Neural cell (in vitro differentiated cells): ENCODE measurements around the gene CLASP1.

Experiments used
- CTCF ChIP-seq: fragments of 450-650 bp; IDR thresholded peaks from 2 replicates; pipeline ENCODE4 v1.5.1; 2014; ENCODE audit warnings: antibody characterized with exemption, mild to moderate bottlenecking, moderate library complexity; ENCODE audit not compliant: poor library complexity, severe bottlenecking
- EZH2 ChIP-seq: fragments of 200-600, 300-800 bp; shearing (Covaris generic), sonication (generic); IDR thresholded peaks from 2 replicates; pipeline ENCODE4 v1.6.1; 2014; ENCODE audit warnings: antibody characterized with exemption, low read length, borderline replicate concordance, mild to moderate bottlenecking; ENCODE audit not compliant: insufficient read depth, poor library complexity, severe bottlenecking
- POLR2AphosphoS5 ChIP-seq: IDR thresholded peaks from 2 replicates; pipeline ENCODE4 v1.6.1; 2012
- RAD21 ChIP-seq: fragments of 450-650 bp; conservative IDR thresholded peaks from 2 replicates; pipeline ENCODE4 v1.6.1; 2014; ENCODE audit warnings: antibody characterized with exemption, mild to moderate bottlenecking, moderate library complexity
- TAF1 ChIP-seq: IDR thresholded peaks from 2 replicates; pipeline ENCODE4 v1.6.1; 2012; ENCODE audit warnings: low read depth
- TF ChIP-seq, protein P1 (sequence below): IDR thresholded peaks from 2 replicates; pipeline ENCODE4 v1.6.1; 2012; ENCODE audit warnings: borderline replicate concordance

GRCh38 chr2:121688820-121689219 is 39.6 kb upstream of the CLASP1 start:
- TF ChIP-seq CTCF (no peak), RAD21 (no peak), EZH2 (no peak), POLR2AphosphoS5 (no peak), TAF1 (no peak)
- TF ChIP-seq, protein P1, sequence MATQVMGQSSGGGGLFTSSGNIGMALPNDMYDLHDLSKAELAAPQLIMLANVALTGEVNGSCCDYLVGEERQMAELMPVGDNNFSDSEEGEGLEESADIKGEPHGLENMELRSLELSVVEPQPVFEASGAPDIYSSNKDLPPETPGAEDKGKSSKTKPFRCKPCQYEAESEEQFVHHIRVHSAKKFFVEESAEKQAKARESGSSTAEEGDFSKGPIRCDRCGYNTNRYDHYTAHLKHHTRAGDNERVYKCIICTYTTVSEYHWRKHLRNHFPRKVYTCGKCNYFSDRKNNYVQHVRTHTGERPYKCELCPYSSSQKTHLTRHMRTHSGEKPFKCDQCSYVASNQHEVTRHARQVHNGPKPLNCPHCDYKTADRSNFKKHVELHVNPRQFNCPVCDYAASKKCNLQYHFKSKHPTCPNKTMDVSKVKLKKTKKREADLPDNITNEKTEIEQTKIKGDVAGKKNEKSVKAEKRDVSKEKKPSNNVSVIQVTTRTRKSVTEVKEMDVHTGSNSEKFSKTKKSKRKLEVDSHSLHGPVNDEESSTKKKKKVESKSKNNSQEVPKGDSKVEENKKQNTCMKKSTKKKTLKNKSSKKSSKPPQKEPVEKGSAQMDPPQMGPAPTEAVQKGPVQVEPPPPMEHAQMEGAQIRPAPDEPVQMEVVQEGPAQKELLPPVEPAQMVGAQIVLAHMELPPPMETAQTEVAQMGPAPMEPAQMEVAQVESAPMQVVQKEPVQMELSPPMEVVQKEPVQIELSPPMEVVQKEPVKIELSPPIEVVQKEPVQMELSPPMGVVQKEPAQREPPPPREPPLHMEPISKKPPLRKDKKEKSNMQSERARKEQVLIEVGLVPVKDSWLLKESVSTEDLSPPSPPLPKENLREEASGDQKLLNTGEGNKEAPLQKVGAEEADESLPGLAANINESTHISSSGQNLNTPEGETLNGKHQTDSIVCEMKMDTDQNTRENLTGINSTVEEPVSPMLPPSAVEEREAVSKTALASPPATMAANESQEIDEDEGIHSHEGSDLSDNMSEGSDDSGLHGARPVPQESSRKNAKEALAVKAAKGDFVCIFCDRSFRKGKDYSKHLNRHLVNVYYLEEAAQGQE: no peak
